SK-N-SH (cell line): Measurements from ENCODE around the gene TTK. TPM values are rescaled to one million over a fixed set of nuclear protein-coding genes. Genes with fewer than 3 reads are reported as not detected.

Experiments
- CTCF ChIA-PET: fragments of 300-600, 350-600 bp; formaldehyde crosslinking; extraction: SDS; loops from one replicate; lab custom pipeline; 2021; lab: Yijun Ruan, JAX
- POLR2A ChIA-PET: fragments of 350-600 bp; sonication (Branson Sonifier 250); formaldehyde crosslinking; extraction: SDS; loops from one replicate; lab custom pipeline; 2020; ENCODE audit warnings: antibody characterized with exemption, inconsistent platforms; lab: Yijun Ruan, JAX
- DNase-seq: peaks from one replicate; pipeline ENCODE4 v3.0.0; 2012
- H2AFZ ChIP-seq: fragments of 200-600 bp; sonication (generic); 2 replicates; pipeline ENCODE4 v1.8.1; 2016; ENCODE audit warnings: antibody characterized with exemption, mild to moderate bottlenecking, low read depth
- H3F3A ChIP-seq: fragments of 200-600 bp; sonication (generic); replicated peaks from 2 replicates; pipeline ENCODE3; 2016; ENCODE audit warnings: antibody characterized with exemption, mild to moderate bottlenecking; ENCODE audit not compliant: insufficient read depth
- H3K27ac ChIP-seq, 2 experiments: fragments of 200-500 bp in 1 of 2; fragments of 200-600 bp in 1 of 2; sonication (Bioruptor generic) in 1 of 2; sonication (generic), shearing (Covaris generic) in 1 of 2; 2 replicates each; pipeline versions ENCODE4 v1.5.1 to v1.6.1; 2014 to 2016; ENCODE audit warnings: low read depth in 2 of 2, inconsistent platforms in 1 of 2, low read length in 1 of 2, mild to moderate bottlenecking in 1 of 2, mixed read lengths in 1 of 2
- H3K27me3 ChIP-seq: fragments of 200-600 bp; sonication (generic), shearing (Covaris generic); 2 replicates; pipeline ENCODE4 v1.6.1; 2016; ENCODE audit warnings: mixed run types; ENCODE audit not compliant: insufficient read depth
- H3K36me3 ChIP-seq, 2 experiments: fragments of 200-500 bp in 1 of 2; fragments of 200-600 bp in 1 of 2; sonication (Bioruptor generic) in 1 of 2; sonication (generic) in 1 of 2; replicated peaks in 1 of 2; 2 replicates each; pipeline versions ENCODE3 to v1.5.1; 2014 to 2016; ENCODE audit warnings: low read length in 1 of 2, mild to moderate bottlenecking in 1 of 2; ENCODE audit not compliant: insufficient read depth in 2 of 2, control insufficient read depth in 1 of 2
- H3K4me1 ChIP-seq, 2 experiments: fragments of 200-500 bp in 1 of 2; fragments of 200-600 bp in 1 of 2; sonication (Bioruptor generic) in 1 of 2; sonication (generic), shearing (Covaris generic) in 1 of 2; 2 replicates each; pipeline versions ENCODE4 v1.5.1 to v1.6.1; 2014 to 2016; ENCODE audit warnings: low read depth in 1 of 2, low read length in 1 of 2, mixed run types in 1 of 2; ENCODE audit not compliant: insufficient read depth in 2 of 2, control insufficient read depth in 1 of 2
- H3K4me2 ChIP-seq: fragments of 200-600 bp; sonication (generic), shearing (Covaris generic); 2 replicates; pipeline ENCODE4 v1.6.1; 2017; ENCODE audit warnings: mixed run types
- H3K4me3 ChIP-seq, 2 experiments: fragments of 200-500 bp in 1 of 2; fragments of 200-600 bp in 1 of 2; sonication (Bioruptor generic) in 1 of 2; sonication (generic), shearing (Covaris generic) in 1 of 2; 2 replicates each; pipeline versions ENCODE4 v1.5.1 to v1.8.1; 2014 to 2016; ENCODE audit warnings: low read depth in 2 of 2, inconsistent platforms in 1 of 2, low read length in 1 of 2, mild to moderate bottlenecking in 1 of 2, mixed read lengths in 1 of 2, moderate library complexity in 1 of 2
- H3K79me2 ChIP-seq: fragments of 200-600 bp; sonication (generic); 2 replicates; pipeline ENCODE4 v1.8.1; 2017; ENCODE audit warnings: mild to moderate bottlenecking; ENCODE audit not compliant: insufficient read depth
- H3K9ac ChIP-seq: fragments of 200-600 bp; sonication (generic); 2 replicates; pipeline ENCODE4 v1.6.1; 2017; ENCODE audit warnings: mixed run types
- H3K9me2 ChIP-seq: fragments of 200-600 bp; sonication (generic); 2 replicates; pipeline ENCODE4 v1.6.1; 2017; ENCODE audit warnings: mixed run types
- H3K9me3 ChIP-seq: fragments of 200-600 bp; sonication (generic); 2 replicates; pipeline ENCODE4 v1.6.1; 2017; ENCODE audit warnings: mixed run types, mild to moderate bottlenecking, moderate library complexity
- H4K20me1 ChIP-seq: fragments of 200-600 bp; sonication (generic); 2 replicates; pipeline ENCODE4 v1.6.1; 2017; ENCODE audit warnings: mild to moderate bottlenecking, mixed run types; ENCODE audit not compliant: insufficient read depth
- ELF1 ChIP-seq: IDR thresholded peaks from 2 replicates; pipeline ENCODE4 v1.4.0; 2012
- EP300 ChIP-seq, 2 experiments: IDR thresholded peaks; 2 replicates each; pipeline versions ENCODE4 v1.4.0 to v1.6.1; 2012; ENCODE audit warnings: borderline replicate concordance in 1 of 2, low read depth in 1 of 2, low read length in 1 of 2
- EZH2phosphoT487 ChIP-seq: fragments of 200-600 bp; sonication (generic); IDR thresholded peaks from 2 replicates; pipeline ENCODE4 v1.6.1; 2017; ENCODE audit warnings: low read depth, mixed run types, mild to moderate bottlenecking, antibody characterized with exemption, moderate library complexity, borderline replicate concordance
- GABPA ChIP-seq: IDR thresholded peaks from 2 replicates; pipeline ENCODE4 v1.4.0; 2012; ENCODE audit warnings: low read depth, mild to moderate bottlenecking
- JUND ChIP-seq: IDR thresholded peaks from 2 replicates; pipeline ENCODE4 v1.4.0; 2012
- RAD21 ChIP-seq: IDR thresholded peaks from 2 replicates; pipeline ENCODE4 v1.6.1; 2012; ENCODE audit warnings: mild to moderate bottlenecking, low read length
- RFX5 ChIP-seq: IDR thresholded peaks from 2 replicates; pipeline ENCODE4 v1.6.1; 2012; ENCODE audit warnings: mild to moderate bottlenecking, improper control_type of control experiment, low read length
- TCF12 ChIP-seq: IDR thresholded peaks from 2 replicates; pipeline ENCODE4 v1.4.0; 2012
- YY1 ChIP-seq: IDR thresholded peaks from 2 replicates; pipeline ENCODE4 v1.4.0; 2012; ENCODE audit warnings: low read depth, mild to moderate bottlenecking
- WGBS: methylation state at CpG from one replicate; pipeline ENCODE4 v1.1.6; 2017; ENCODE audit warnings: low lambda C conversion rate; 5-methylcytosine and 5-hydroxymethylcytosine counted together
- polyA plus RNA-seq, 3 experiments: library from polyadenylated mRNA; depleted of rRNA; stranded (reverse); fragments of >200 nt; gene quantifications; 2 replicates each; pipeline ENCODE4 v1.2.3, GENCODE V29; 2012
- TF ChIP-seq, protein P1 (sequence below): fragments of 150-350 bp; IDR thresholded peaks from 2 replicates; pipeline ENCODE4 v1.6.1; 2017; ENCODE audit warnings: antibody characterized with exemption, low read length, low read depth, borderline replicate concordance
- TF ChIP-seq, protein P2 (sequence below): fragments of 200-600 bp; sonication (generic); IDR thresholded peaks from 2 replicates; pipeline ENCODE4 v1.6.1; 2017; ENCODE audit warnings: antibody characterized with exemption, mild to moderate bottlenecking, moderate library complexity
- TF ChIP-seq, protein P3 (sequence below): IDR thresholded peaks from 2 replicates; pipeline ENCODE4 v1.4.0; 2012; ENCODE audit warnings: low read depth, borderline replicate concordance
- TF ChIP-seq, protein P4 (sequence below): fragments of 150-350 bp; IDR thresholded peaks from 2 replicates; pipeline ENCODE4 v1.6.1; 2016; ENCODE audit warnings: mild to moderate bottlenecking, low read depth, low read length

The TTK gene
- polyA plus RNA-seq, 1 of the 3 experiments (the other 2 are of a cell fraction): 3.6 TPM

DNA sequence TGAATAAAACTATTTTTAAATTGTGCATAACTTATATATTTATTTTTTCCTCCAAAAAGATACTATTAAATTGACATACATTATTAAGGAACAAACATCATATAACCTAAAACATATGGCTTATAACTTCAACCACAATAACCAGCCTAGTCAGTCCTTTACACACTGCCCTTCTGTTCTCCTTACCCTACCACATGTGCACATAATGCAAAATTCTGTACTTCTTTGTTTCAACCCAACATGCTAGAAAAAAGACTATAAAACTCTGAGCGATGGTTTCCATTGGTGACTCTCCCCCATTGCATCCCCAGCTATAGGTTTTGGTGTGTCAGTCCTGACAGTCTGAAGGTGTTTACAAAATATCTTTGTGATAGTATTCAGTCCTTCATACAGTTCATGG, 14.8 kb upstream of the TTK start:
- Histone ChIP-seq H3K27me3 (no peaks in the 10 kb centered on the region), H3K4me3 (no peak overlapping the region), H3K9me2 (no peaks in the 10 kb centered on the region), H3K4me2 (no peak overlapping the region), H4K20me1 (no peaks in the 10 kb centered on the region), H3K36me3 (no peaks in the 10 kb centered on the region), H3K9me3 (no peaks in the 10 kb centered on the region), H3K4me1 (no peaks in the 10 kb centered on the region), H3K79me2 (no peaks in the 10 kb centered on the region), H3K9ac (no peak overlapping the region), H3K27ac (no peak overlapping the region), H2AFZ (no peak overlapping the region), H3F3A (no peaks in the 10 kb centered on the region)
- no peak for TF ChIP-seq YY1
- TF ChIP-seq EZH2phosphoT487: no peak
- TF ChIP-seq, protein P1, sequence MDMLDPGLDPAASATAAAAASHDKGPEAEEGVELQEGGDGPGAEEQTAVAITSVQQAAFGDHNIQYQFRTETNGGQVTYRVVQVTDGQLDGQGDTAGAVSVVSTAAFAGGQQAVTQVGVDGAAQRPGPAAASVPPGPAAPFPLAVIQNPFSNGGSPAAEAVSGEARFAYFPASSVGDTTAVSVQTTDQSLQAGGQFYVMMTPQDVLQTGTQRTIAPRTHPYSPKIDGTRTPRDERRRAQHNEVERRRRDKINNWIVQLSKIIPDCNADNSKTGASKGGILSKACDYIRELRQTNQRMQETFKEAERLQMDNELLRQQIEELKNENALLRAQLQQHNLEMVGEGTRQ: no peak
- TF ChIP-seq EP300 (IDR thresholded peaks at IDR 0.05; ENCODE audit: borderline replicate concordance in 1 of 2, low read depth in 1 of 2, low read length in 1 of 2): no peak
- no peak for TF ChIP-seq ELF1
- TF ChIP-seq GABPA: no peak
- no peak for TF ChIP-seq TCF12
- TF ChIP-seq, protein P2, sequence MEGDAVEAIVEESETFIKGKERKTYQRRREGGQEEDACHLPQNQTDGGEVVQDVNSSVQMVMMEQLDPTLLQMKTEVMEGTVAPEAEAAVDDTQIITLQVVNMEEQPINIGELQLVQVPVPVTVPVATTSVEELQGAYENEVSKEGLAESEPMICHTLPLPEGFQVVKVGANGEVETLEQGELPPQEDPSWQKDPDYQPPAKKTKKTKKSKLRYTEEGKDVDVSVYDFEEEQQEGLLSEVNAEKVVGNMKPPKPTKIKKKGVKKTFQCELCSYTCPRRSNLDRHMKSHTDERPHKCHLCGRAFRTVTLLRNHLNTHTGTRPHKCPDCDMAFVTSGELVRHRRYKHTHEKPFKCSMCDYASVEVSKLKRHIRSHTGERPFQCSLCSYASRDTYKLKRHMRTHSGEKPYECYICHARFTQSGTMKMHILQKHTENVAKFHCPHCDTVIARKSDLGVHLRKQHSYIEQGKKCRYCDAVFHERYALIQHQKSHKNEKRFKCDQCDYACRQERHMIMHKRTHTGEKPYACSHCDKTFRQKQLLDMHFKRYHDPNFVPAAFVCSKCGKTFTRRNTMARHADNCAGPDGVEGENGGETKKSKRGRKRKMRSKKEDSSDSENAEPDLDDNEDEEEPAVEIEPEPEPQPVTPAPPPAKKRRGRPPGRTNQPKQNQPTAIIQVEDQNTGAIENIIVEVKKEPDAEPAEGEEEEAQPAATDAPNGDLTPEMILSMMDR: no peak
- TF ChIP-seq RAD21: no peak
- TF ChIP-seq, protein P3, sequence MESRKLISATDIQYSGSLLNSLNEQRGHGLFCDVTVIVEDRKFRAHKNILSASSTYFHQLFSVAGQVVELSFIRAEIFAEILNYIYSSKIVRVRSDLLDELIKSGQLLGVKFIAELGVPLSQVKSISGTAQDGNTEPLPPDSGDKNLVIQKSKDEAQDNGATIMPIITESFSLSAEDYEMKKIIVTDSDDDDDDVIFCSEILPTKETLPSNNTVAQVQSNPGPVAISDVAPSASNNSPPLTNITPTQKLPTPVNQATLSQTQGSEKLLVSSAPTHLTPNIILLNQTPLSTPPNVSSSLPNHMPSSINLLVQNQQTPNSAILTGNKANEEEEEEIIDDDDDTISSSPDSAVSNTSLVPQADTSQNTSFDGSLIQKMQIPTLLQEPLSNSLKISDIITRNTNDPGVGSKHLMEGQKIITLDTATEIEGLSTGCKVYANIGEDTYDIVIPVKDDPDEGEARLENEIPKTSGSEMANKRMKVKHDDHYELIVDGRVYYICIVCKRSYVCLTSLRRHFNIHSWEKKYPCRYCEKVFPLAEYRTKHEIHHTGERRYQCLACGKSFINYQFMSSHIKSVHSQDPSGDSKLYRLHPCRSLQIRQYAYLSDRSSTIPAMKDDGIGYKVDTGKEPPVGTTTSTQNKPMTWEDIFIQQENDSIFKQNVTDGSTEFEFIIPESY: no peak
- no peak for TF ChIP-seq RFX5
- no peak for TF ChIP-seq JUND
- TF ChIP-seq, protein P4, sequence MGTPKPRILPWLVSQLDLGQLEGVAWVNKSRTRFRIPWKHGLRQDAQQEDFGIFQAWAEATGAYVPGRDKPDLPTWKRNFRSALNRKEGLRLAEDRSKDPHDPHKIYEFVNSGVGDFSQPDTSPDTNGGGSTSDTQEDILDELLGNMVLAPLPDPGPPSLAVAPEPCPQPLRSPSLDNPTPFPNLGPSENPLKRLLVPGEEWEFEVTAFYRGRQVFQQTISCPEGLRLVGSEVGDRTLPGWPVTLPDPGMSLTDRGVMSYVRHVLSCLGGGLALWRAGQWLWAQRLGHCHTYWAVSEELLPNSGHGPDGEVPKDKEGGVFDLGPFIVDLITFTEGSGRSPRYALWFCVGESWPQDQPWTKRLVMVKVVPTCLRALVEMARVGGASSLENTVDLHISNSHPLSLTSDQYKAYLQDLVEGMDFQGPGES: no peak
- ChIA-PET POLR2A (no interaction called here), CTCF (interaction anchor here (1.8 kb wide), 1 partner anchor 43 kb away, joined by 3 read pairs; no protein-coding TSS in a partner anchor)
- 92% methylated on average over 1 of the region's 1 CpG for WGBS
- no peak for DNase-seq
